GM23338 (cell line): ENCODE measurements around the gene DLL4.
A peak's percentile ranks its signal among the peaks of the same experiment; 100 is the strongest.

Source experiments
- EZH2 ChIP-seq: fragments of 200-600 bp; sonication (generic); IDR thresholded peaks from one replicate; pipeline ENCODE4 v1.8.0; 2017; ENCODE audit warnings: antibody characterized with exemption, mild to moderate bottlenecking, low read depth; ENCODE audit not compliant: unreplicated experiment
- EZH2phosphoT487 ChIP-seq: fragments of 200-600 bp; sonication (generic); IDR thresholded peaks from one replicate; pipeline ENCODE4 v1.8.1; 2018; ENCODE audit warnings: antibody characterized with exemption; ENCODE audit not compliant: unreplicated experiment
- JUNB ChIP-seq: IDR thresholded peaks from one replicate; pipeline ENCODE4 v1.6.1; 2016; ENCODE audit warnings: antibody characterized with exemption; ENCODE audit not compliant: unreplicated experiment
- NANOG ChIP-seq: IDR thresholded peaks from 2 replicates; pipeline ENCODE4 v1.6.1; 2016; ENCODE audit warnings: antibody characterized with exemption, borderline replicate concordance
- POLR2AphosphoS5 ChIP-seq: IDR thresholded peaks from 2 replicates; pipeline ENCODE4 v1.6.1; 2016; ENCODE audit warnings: antibody characterized with exemption, low read depth
- STAT1 ChIP-seq: IDR thresholded peaks from one replicate; pipeline ENCODE4 v1.6.1; 2016; ENCODE audit warnings: antibody characterized with exemption; ENCODE audit not compliant: unreplicated experiment
- TF ChIP-seq, protein P1 (sequence below), 2 experiments: fragments of 200-600 bp in 1 of 2; sonication (generic) in 1 of 2; conservative IDR thresholded peaks; 2 replicates each; pipeline versions ENCODE4 v1.5.1 to v1.6.1; 2016 to 2017; ENCODE audit warnings: antibody characterized with exemption in 2 of 2, low read depth in 2 of 2, mild to moderate bottlenecking in 2 of 2, moderate library complexity in 1 of 2
- TF ChIP-seq, protein P2 (sequence below): fragments of 250-450 bp; sonication (Bioruptor Pico); IDR thresholded peaks from 2 replicates; pipeline ENCODE4 v1.5.0; 2020; ENCODE audit warnings: mild to moderate bottlenecking, moderate library complexity
- TF ChIP-seq, protein P3 (sequence below): IDR thresholded peaks from one replicate; pipeline ENCODE4 v1.6.1; 2018; ENCODE audit warnings: antibody characterized with exemption; ENCODE audit not compliant: unreplicated experiment

DNA sequence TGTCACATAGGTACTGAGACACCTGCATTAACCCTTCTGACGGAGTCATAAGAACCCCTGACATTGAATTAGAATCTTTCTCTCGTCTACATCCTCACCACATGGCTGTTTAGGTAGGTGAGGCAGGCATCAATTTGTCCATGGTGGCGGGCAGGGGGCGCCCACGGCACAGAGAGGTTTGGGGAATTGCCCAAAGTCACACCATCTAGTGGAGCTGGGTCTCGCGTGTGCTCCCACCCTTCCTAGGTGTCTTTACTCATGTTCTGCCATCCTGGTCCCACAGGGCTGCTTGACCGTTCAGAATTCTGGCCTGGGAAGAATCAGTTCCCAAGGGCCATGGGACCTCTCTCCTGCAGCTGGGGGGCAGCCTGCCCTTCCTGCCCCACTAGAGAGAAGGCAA is 14.7 kb upstream of the DLL4 start:
- TF ChIP-seq, protein P1, sequence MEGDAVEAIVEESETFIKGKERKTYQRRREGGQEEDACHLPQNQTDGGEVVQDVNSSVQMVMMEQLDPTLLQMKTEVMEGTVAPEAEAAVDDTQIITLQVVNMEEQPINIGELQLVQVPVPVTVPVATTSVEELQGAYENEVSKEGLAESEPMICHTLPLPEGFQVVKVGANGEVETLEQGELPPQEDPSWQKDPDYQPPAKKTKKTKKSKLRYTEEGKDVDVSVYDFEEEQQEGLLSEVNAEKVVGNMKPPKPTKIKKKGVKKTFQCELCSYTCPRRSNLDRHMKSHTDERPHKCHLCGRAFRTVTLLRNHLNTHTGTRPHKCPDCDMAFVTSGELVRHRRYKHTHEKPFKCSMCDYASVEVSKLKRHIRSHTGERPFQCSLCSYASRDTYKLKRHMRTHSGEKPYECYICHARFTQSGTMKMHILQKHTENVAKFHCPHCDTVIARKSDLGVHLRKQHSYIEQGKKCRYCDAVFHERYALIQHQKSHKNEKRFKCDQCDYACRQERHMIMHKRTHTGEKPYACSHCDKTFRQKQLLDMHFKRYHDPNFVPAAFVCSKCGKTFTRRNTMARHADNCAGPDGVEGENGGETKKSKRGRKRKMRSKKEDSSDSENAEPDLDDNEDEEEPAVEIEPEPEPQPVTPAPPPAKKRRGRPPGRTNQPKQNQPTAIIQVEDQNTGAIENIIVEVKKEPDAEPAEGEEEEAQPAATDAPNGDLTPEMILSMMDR (conservative IDR thresholded peaks at IDR 0.05; ENCODE audit: low read depth in 2 of 2) = peak; percentile 63 to 82
- TF ChIP-seq EZH2 (no peak), POLR2AphosphoS5 (no peak), JUNB (no peak), EZH2phosphoT487 (no peak), NANOG (no peak), STAT1 (no peak)
- TF ChIP-seq, protein P2, sequence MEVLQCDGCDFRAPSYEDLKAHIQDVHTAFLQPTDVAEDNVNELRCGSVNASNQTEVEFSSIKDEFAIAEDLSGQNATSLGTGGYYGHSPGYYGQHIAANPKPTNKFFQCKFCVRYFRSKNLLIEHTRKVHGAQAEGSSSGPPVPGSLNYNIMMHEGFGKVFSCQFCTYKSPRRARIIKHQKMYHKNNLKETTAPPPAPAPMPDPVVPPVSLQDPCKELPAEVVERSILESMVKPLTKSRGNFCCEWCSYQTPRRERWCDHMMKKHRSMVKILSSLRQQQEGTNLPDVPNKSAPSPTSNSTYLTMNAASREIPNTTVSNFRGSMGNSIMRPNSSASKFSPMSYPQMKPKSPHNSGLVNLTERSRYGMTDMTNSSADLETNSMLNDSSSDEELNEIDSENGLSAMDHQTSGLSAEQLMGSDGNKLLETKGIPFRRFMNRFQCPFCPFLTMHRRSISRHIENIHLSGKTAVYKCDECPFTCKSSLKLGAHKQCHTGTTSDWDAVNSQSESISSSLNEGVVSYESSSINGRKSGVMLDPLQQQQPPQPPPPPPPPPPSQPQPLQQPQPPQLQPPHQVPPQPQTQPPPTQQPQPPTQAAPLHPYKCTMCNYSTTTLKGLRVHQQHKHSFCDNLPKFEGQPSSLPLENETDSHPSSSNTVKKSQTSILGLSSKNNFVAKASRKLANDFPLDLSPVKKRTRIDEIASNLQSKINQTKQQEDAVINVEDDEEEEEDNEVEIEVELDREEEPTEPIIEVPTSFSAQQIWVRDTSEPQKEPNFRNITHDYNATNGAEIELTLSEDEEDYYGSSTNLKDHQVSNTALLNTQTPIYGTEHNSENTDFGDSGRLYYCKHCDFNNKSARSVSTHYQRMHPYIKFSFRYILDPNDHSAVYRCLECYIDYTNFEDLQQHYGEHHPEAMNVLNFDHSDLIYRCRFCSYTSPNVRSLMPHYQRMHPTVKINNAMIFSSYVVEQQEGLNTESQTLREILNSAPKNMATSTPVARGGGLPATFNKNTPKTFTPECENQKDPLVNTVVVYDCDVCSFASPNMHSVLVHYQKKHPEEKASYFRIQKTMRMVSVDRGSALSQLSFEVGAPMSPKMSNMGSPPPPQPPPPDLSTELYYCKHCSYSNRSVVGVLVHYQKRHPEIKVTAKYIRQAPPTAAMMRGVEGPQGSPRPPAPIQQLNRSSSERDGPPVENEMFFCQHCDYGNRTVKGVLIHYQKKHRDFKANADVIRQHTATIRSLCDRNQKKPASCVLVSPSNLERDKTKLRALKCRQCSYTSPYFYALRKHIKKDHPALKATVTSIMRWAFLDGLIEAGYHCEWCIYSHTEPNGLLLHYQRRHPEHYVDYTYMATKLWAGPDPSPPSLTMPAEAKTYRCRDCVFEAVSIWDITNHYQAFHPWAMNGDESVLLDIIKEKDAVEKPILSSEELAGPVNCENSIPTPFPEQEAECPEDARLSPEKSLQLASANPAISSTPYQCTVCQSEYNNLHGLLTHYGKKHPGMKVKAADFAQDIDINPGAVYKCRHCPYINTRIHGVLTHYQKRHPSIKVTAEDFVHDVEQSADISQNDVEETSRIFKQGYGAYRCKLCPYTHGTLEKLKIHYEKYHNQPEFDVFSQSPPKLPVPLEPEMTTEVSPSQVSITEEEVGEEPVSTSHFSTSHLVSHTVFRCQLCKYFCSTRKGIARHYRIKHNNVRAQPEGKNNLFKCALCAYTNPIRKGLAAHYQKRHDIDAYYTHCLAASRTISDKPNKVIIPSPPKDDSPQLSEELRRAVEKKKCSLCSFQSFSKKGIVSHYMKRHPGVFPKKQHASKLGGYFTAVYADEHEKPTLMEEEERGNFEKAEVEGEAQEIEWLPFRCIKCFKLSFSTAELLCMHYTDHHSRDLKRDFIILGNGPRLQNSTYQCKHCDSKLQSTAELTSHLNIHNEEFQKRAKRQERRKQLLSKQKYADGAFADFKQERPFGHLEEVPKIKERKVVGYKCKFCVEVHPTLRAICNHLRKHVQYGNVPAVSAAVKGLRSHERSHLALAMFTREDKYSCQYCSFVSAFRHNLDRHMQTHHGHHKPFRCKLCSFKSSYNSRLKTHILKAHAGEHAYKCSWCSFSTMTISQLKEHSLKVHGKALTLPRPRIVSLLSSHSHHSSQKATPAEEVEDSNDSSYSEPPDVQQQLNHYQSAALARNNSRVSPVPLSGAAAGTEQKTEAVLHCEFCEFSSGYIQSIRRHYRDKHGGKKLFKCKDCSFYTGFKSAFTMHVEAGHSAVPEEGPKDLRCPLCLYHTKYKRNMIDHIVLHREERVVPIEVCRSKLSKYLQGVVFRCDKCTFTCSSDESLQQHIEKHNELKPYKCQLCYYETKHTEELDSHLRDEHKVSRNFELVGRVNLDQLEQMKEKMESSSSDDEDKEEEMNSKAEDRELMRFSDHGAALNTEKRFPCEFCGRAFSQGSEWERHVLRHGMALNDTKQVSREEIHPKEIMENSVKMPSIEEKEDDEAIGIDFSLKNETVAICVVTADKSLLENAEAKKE (CRISPR knock-in tag) = no peak
- TF ChIP-seq, protein P3, sequence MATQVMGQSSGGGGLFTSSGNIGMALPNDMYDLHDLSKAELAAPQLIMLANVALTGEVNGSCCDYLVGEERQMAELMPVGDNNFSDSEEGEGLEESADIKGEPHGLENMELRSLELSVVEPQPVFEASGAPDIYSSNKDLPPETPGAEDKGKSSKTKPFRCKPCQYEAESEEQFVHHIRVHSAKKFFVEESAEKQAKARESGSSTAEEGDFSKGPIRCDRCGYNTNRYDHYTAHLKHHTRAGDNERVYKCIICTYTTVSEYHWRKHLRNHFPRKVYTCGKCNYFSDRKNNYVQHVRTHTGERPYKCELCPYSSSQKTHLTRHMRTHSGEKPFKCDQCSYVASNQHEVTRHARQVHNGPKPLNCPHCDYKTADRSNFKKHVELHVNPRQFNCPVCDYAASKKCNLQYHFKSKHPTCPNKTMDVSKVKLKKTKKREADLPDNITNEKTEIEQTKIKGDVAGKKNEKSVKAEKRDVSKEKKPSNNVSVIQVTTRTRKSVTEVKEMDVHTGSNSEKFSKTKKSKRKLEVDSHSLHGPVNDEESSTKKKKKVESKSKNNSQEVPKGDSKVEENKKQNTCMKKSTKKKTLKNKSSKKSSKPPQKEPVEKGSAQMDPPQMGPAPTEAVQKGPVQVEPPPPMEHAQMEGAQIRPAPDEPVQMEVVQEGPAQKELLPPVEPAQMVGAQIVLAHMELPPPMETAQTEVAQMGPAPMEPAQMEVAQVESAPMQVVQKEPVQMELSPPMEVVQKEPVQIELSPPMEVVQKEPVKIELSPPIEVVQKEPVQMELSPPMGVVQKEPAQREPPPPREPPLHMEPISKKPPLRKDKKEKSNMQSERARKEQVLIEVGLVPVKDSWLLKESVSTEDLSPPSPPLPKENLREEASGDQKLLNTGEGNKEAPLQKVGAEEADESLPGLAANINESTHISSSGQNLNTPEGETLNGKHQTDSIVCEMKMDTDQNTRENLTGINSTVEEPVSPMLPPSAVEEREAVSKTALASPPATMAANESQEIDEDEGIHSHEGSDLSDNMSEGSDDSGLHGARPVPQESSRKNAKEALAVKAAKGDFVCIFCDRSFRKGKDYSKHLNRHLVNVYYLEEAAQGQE = no peak
